GM10847 (cell line): Measurements from ENCODE around the gene PHF2.

ENCODE experiments used
- POLR2A ChIP-seq: IDR thresholded peaks from 2 replicates; pipeline ENCODE4 v1.6.1; 2011; ENCODE audit not compliant: insufficient read length; ENCODE audit errors: extremely low read depth

Gene PHF2

GRCh38 chr9:93562157-93562556 lies 14.2 kb upstream of the PHF2 start:
- TF ChIP-seq POLR2A = no peak

GRCh38 chr9:93565089-93565488 lies 11.3 kb upstream of the PHF2 start:
- TF ChIP-seq POLR2A = no peak

DNA sequence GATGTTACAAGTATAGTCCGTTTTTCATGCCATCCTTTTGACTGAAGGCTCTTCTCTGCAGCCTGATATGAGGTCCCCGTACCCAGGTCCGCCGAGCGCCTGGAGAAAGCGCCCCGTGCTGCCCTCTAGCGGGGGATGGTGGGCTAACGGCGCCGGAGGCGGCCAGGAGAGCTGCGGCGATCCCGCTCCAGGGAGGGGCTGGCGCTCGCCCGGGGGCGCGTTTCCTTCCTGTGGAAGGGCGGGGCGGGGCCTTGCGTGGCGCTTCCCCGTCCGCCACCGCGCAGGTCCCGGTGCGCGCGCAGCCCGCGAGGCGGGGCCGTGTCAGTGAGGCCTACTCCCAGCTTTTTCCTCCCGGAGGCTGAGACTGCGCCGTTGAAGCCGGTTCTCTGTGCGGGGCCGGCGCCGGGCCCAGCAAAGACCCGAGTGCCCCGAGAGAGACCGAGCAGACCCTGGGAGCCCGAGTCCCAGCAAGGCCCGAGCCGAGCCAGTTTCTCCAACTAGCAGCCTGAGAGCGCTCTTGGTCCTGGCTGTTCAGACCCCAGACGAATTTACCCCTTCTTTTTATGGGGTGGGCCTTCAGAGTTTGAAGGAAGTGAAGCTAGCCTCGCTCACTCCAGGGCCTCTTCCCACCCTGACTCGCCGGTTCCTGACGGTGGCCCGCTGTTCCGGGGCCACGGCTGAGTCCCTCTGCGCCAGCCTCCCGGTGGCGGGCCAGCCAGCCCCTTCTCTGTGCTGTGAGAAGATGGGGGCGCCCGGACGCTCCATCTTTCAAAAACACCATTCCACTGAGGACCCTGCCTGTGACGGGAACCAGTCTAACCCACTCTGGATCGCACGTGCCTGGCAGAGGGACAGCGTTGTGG lies 9.7 kb upstream of the PHF2 start:
- TF ChIP-seq POLR2A = peak; percentile 94

GRCh38 chr9:93567271-93567959 lies 9.0 kb upstream of the PHF2 start:
- no peak for TF ChIP-seq POLR2A

DNA sequence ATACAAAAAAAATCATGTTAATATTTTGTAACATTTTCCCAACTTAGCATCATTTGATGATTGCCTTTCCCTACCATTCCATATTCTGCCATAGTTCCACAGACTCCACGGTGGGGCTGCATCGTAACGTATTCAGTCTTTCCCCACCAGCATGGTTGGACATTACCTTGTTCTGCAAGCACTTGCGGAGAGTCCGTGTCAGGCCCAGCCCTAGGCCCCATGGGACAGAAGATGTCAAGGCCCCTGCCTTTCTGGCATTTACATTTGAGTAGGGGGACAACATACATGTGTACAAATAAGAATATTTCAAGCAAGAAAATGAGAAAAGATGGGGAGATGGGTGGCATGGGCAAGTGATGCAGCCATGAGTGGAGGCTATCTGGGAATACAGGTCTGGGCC lies 8.2 kb upstream of the PHF2 start:
- no peak for TF ChIP-seq POLR2A

- TF ChIP-seq POLR2A = no peak
Observed at GRCh38 chr9:93569621-93570174, 6.7 kb upstream of the PHF2 start.

DNA sequence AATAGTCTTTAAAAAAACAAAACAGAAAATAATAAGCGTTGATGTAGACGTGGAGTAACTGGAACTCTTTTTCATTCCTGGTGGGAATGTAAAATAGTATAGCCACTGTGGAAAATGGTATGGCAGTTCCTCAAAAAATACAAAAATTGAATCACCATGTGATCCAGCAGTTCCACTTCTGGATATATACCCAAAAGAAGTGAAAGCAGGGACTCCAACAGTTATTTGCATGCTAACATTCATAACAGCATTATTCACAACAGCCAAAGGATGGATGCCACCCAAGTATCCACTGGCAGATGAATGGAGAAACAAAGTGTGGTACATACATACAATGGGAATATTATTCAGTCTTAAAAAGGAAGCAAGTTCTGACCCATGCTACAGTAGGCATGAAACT lies 4.2 kb upstream of the PHF2 start:
- TF ChIP-seq POLR2A = no peak

DNA sequence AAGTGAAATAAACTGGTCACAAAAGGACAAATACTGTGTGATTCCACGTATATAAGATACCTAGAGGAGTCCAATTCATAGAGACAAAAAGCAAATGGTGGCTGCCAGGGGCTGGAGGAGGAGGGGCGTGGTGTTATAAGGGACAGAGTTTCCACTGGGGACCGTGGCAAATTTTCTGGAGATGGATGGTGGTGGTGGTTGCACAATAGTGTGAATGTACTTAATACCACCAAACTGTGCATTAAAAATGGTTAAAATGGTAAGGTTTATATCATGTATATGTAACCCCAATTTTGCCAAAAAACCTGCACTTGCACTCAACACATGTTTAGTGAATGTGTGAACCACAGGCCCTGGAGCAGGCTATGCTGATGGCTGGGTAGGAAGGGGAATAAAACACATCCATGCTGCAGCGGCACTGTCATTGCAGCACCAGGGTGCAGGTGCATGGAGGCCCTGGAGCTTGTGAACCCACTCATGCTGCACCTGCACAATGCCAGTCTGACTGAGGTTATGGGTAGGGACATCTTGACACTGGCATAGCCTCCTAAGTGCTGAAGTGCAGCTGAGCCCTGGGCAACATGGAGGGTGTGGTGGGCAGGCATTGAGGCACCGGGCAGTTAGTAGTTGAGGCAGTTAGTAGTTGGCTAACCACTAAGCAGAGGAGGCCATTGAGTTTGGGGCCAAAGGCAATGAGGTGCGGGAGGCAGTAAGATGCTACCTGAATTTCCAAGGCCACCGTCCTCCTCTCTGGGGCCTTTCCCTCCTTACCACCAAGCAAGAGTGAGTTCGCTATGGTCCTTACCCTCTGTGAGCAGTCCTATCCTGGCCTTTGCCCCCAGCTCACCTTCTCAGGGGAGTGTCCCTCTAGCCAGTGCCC lies 3.5 kb upstream of the PHF2 start:
- TF ChIP-seq POLR2A = no peak

DNA sequence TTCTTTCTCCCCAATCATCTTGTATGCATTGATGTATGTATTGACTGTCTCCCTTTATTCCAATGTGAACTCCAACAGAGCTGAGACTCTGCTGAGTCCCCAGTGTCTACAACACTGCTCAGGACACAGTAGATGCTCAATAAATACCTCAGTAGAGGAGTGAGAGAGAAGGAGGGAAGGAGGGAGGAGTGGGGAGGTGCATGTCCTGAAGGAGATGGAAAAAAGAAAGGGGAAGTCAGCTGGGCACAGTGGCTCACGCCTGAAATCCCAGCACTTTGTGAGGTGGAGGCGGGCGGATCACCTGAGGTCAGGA lies 2.9 kb upstream of the PHF2 start:
- TF ChIP-seq POLR2A = no peak

- TF ChIP-seq POLR2A = no peak
Observed at GRCh38 chr9:93574091-93574899, 2.1 kb upstream of the PHF2 start.

DNA sequence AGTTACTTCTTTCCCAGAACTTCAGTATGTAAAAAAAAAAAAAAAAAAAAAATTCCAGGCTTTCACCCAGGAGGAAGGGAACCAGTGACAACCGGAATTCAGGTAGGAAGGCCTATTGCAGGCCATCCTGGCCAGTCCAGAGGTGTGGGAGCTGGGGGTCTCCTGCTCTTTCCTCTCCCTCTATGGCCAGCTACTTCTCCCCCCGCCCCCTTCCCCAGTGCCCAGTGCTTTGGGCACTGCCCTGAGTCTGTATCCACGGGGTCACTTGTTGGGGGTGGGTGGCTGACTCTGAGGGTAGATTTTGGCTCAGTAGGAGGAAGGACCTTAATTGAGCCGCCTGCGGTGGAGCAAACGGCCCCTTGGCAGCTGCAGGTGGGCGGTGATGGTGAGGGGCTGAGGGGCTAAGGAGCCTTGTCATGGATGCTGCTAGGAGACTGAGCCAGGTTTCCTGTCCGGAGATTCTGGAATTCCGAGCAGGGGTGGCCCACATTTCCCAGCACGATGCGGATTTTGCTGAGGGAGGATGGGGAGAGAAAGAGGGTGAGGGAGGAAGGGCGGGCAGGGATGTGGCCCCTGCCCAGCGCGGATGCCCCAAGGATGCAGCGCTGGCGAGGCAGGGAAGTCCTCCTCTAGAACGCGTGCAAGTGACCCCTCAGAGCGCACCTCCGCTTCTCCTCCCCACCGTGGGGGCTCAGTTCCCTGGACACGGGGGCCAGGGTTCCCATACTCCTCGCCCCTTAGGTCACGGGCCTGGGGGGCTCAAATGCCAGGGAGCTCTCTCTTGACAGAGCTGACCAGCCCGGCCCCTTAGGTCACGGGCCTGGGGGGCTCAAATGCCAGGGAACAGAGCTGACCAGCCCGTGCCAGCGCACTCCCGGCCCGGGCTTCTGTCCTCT lies 1.2 kb upstream of the PHF2 start:
- TF ChIP-seq POLR2A = no peak

DNA sequence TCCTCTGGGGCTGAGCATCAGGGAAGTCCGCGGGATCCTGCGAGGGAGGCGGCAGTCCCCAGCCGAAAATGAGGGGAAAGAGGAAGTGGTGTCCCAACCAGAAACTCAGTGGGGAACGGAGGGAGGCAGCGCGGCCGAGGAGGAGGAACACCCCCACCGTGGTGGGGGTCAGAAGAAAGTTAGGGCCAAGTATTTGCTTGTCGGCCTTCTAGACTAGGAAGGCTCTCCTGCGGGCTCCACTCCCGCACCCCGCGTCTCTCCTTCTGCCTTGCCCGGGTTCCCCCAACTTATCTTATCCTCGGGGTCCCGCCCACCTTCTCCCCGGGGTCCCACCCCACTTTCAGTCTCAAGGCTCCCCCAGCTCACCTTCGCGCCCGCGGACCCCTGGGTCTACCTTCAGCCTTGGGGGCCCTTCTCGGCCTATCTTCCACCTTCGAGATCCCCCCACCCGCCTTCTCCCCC lies 557 bp upstream of the PHF2 start:
- no peak for TF ChIP-seq POLR2A

GRCh38 chr9:93577078-93577974 lies 942 bp downstream of the PHF2 start:
- TF ChIP-seq POLR2A = no peak
